GM12878 (cell line): Measurements from ENCODE around the gene TGDS. TPM values are rescaled to one million over a fixed set of nuclear protein-coding genes. Genes with fewer than 3 reads are reported as not detected.

Experiments used
- ATAC-seq: fragments of 200-7000 bp; cut with Tn5 transposase; 3 replicates; pipeline ENCODE4 v1.9.1; 2020; ENCODE audit warnings: mild to moderate bottlenecking, moderate library complexity
- BruUV-seq: library from RNA; stranded (reverse); fragments of 400-500 nt; replicated peaks from 2 replicates; lab custom pipeline; 2021; lab: Mats Ljungman, UMichigan
- CTCF ChIA-PET: fragments of 300-600 bp; sonication (Branson Sonifier 250); formaldehyde crosslinking; extraction: SDS; loops from one replicate; lab custom pipeline; 2021; ENCODE audit warnings: inconsistent platforms; lab: Yijun Ruan, JAX
- POLR2A ChIA-PET: fragments of 350-600 bp; formaldehyde crosslinking; extraction: SDS; loops from one replicate; lab custom pipeline; 2021; ENCODE audit warnings: inconsistent platforms; lab: Charles Lee
- RAD21 ChIA-PET: fragments of 300-600 bp; sonication (Branson Sonifier 250); formaldehyde crosslinking; loops from one replicate; lab custom pipeline; 2023; ENCODE audit warnings: antibody characterized with exemption; ENCODE audit not compliant: unreplicated experiment; lab: Charles Lee
- SMC1A ChIA-PET: fragments of 300-600 bp; sonication (Branson Sonifier 250); formaldehyde crosslinking; loops from one replicate; lab custom pipeline; 2023; ENCODE audit not compliant: unreplicated experiment, uncharacterized antibody; lab: Charles Lee
- DNase-seq: peaks from one replicate; pipeline ENCODE4 v3.0.0-alpha.2; 2011; ENCODE audit warnings: low read depth, low spot score
- FAIRE-seq: peaks from 3 replicates; lab custom pipeline; 2011; peaks lifted over from hg19 to GRCh38; lab: Jason Lieb, UNC
- H2AFZ ChIP-seq: 2 replicates; pipeline ENCODE4 v1.6.0; 2011; ENCODE audit warnings: low read depth, low read length, control low read depth; ENCODE audit not compliant: control insufficient read depth
- H3K27ac ChIP-seq: 2 replicates; pipeline ENCODE4 v1.5.1; 2011; ENCODE audit warnings: control low read depth; ENCODE audit not compliant: control insufficient read depth, insufficient read depth
- H3K27me3 ChIP-seq, 2 experiments: replicated peaks in 1 of 2; 2 replicates each; pipeline versions ENCODE4 v1.6.0 to v1.6.1; 2011; ENCODE audit warnings: low read length in 1 of 2; ENCODE audit not compliant: control insufficient read depth in 2 of 2, insufficient read depth in 2 of 2
- H3K36me3 ChIP-seq, 2 experiments: 2 replicates each; pipeline ENCODE4 v1.5.1; 2011; ENCODE audit warnings: low read length in 1 of 2; ENCODE audit not compliant: control insufficient read depth in 2 of 2, insufficient read depth in 2 of 2
- H3K4me1 ChIP-seq: 2 replicates; pipeline ENCODE4 v1.6.1; 2011; ENCODE audit warnings: mild to moderate bottlenecking, low read length, moderate library complexity, mixed read lengths; ENCODE audit not compliant: control insufficient read depth, insufficient read depth
- H3K4me2 ChIP-seq: 2 replicates; pipeline ENCODE4 v1.6.0; 2011; ENCODE audit warnings: control low read depth; ENCODE audit not compliant: control insufficient read depth, insufficient read depth
- H3K4me3 ChIP-seq: fragments of 200-600 bp; sonication (generic); 2 replicates; pipeline ENCODE4 v1.5.1; 2016
- H3K79me2 ChIP-seq: 2 replicates; pipeline ENCODE4 v1.6.0; 2011; ENCODE audit warnings: low read length; ENCODE audit not compliant: control insufficient read depth, insufficient read depth
- H3K9ac ChIP-seq: 2 replicates; pipeline ENCODE4 v1.8.0; 2011; ENCODE audit warnings: low read length, control low read depth, mixed read lengths; ENCODE audit not compliant: control insufficient read depth, insufficient read depth
- H3K9me3 ChIP-seq: replicated peaks from 3 replicates; pipeline ENCODE4 v1.5.1; 2011; ENCODE audit warnings: mild to moderate bottlenecking, low read length; ENCODE audit not compliant: control insufficient read depth, insufficient read depth
- H4K20me1 ChIP-seq: 2 replicates; pipeline ENCODE4 v1.6.0; 2011; ENCODE audit not compliant: control insufficient read depth, insufficient read depth
- CTCF ChIP-seq, 3 experiments: IDR thresholded peaks in 2 of 3; conservative IDR thresholded peaks in 1 of 3; 2 replicates each; pipeline ENCODE4 v1.5.1; 2011; ENCODE audit warnings: low read depth in 3 of 3, low read length in 3 of 3, mild to moderate bottlenecking in 3 of 3, control low read depth in 2 of 3, moderate library complexity in 2 of 3, inconsistent platforms in 1 of 3, mixed read lengths in 1 of 3; ENCODE audit not compliant: control insufficient read depth in 2 of 3, insufficient read depth in 1 of 3; ENCODE audit errors: extremely low read depth in 1 of 3
- ELK1 ChIP-seq: IDR thresholded peaks from 2 replicates; pipeline ENCODE4 v1.6.1; 2012; ENCODE audit warnings: low read depth, low read length, improper control_type of control experiment
- ETV6 ChIP-seq, 2 experiments: fragments of 450-650 bp in 1 of 2; IDR thresholded peaks in 1 of 2; conservative IDR thresholded peaks in 1 of 2; 2 replicates each; pipeline ENCODE4 v1.6.1; 2014; ENCODE audit warnings: antibody characterized with exemption in 1 of 2, borderline replicate concordance in 1 of 2, low read depth in 1 of 2, mild to moderate bottlenecking in 1 of 2, moderate library complexity in 1 of 2
- FOXM1 ChIP-seq: IDR thresholded peaks from 2 replicates; pipeline ENCODE4 v1.6.1; 2012; ENCODE audit warnings: low read depth, mild to moderate bottlenecking, inconsistent platforms, low read length, moderate library complexity
- MYC ChIP-seq: IDR thresholded peaks from 2 replicates; pipeline ENCODE4 v1.6.1; 2011; ENCODE audit warnings: mild to moderate bottlenecking, low read length, moderate library complexity, inconsistent platforms; ENCODE audit not compliant: insufficient read depth, insufficient replicate concordance, insufficient read length, severe bottlenecking
- NFIC ChIP-seq: IDR thresholded peaks from 2 replicates; pipeline ENCODE4 v1.6.1; 2012; ENCODE audit warnings: low read depth, mild to moderate bottlenecking, inconsistent platforms, low read length, moderate library complexity
- SMAD1 ChIP-seq: fragments of 450-650 bp; IDR thresholded peaks from 2 replicates; pipeline ENCODE4 v1.6.1; 2018; ENCODE audit warnings: mild to moderate bottlenecking, low read depth; ENCODE audit not compliant: partially characterized antibody
- SRF ChIP-seq, 2 experiments: IDR thresholded peaks; 2 replicates each; pipeline ENCODE4 v1.6.1; 2011; ENCODE audit warnings: low read depth in 2 of 2, low read length in 2 of 2, mild to moderate bottlenecking in 1 of 2, moderate library complexity in 1 of 2
- SUPT20H ChIP-seq: IDR thresholded peaks from 2 replicates; pipeline ENCODE4 v1.6.1; 2011; ENCODE audit warnings: low read depth, mild to moderate bottlenecking, low read length, moderate library complexity, borderline replicate concordance; ENCODE audit not compliant: control insufficient read depth
- TARDBP ChIP-seq: IDR thresholded peaks from 2 replicates; pipeline ENCODE4 v1.6.1; 2016; ENCODE audit warnings: borderline replicate concordance
- ZNF592 ChIP-seq: fragments of 450-650 bp; IDR thresholded peaks from 2 replicates; pipeline ENCODE4 v1.6.1; 2017; ENCODE audit warnings: mild to moderate bottlenecking, moderate library complexity
- ZSCAN29 ChIP-seq: fragments of 450-650 bp; IDR thresholded peaks from 2 replicates; pipeline ENCODE4 v1.6.1; 2017; ENCODE audit warnings: mild to moderate bottlenecking, moderate library complexity
- WGBS: methylation state at CpG from one replicate; pipeline ENCODE4 v1.1.6; 2016; ENCODE audit warnings: low lambda C conversion rate; ENCODE audit not compliant: insufficient replicate concordance, insufficient coverage; ENCODE audit errors: missing lambda C conversion rate; 5-methylcytosine and 5-hydroxymethylcytosine counted together
- in situ Hi-C: fragments of 300-500 bp; cut with MboI; formaldehyde crosslinking; loops from 9 replicates; pipeline ENCODE4 v1.14.3; 2018; ENCODE audit warnings: mixed read lengths
- intact Hi-C: fragments of 100-400 bp; cut with micrococcal nuclease; formaldehyde crosslinking; loops from one replicate; pipeline ENCODE4 v1.14.2; 2022; ENCODE audit not compliant: unreplicated experiment
- polyA plus RNA-seq, 11 experiments: library from polyadenylated mRNA; depleted of rRNA in 4 of 11; unstranded in 6 of 11; stranded (reverse) in 5 of 11; fragments of >200 nt; fragmentation: Nextera tagmentation in 4 of 11; fragmentation: Illumina TruSeq in 1 of 11; extraction: Ambion mirVana in 4 of 11; extraction: Trizol in 1 of 11; gene quantifications; 1 replicate in 1 of 11; 2 replicates in 10 of 11; pipeline versions ENCODE4 v1.2.1 to v1.2.3, GENCODE V29; 2011 to 2016; ENCODE audit warnings: inconsistent platforms in 2 of 11, missing spikeins in 2 of 11, low read depth in 1 of 11
- total RNA-seq, 4 experiments: library from RNA; depleted of rRNA in 3 of 4; stranded (reverse); fragments of >200 nt in 3 of 4; fragmentation: Illumina TruSeq in 1 of 4; extraction: Trizol in 1 of 4; gene quantifications; 2 replicates each; pipeline versions ENCODE4 v1.2.1 to v1.2.3, GENCODE V29; 2013 to 2021

Gene TGDS
- total and polyA plus RNA-seq, 10 of the 15 experiments (the other 5 are each of a cell fraction or from before 2014, with no cell fraction given) = 13.1 to 44.3 (median 23.8) TPM

DNA sequence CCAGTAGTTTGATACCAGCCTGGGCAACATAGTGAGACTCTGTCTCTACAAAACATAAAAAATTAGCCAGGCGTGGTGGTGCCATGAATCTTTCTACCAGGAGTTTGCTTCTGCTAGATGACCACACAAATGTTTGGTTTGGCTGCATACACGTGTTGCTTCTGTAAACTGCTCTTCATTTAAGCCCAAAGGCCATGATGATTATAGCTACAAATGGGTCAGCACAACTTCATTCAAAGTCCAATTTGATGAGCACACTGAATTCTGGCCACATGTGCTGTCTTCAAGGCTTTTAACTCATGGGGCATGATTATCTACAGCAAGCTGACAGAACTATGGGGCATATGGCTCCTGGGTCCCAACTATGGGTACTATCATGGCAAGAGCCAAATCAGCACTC, 70.2 kb downstream of the TGDS start (continued):
- TF ChIP-seq ETV6 (conservative IDR thresholded peaks at IDR 0.05 in 1 of 2, IDR thresholded peaks at IDR 0.05 in 1 of 2; ENCODE audit: borderline replicate concordance in 1 of 2, low read depth in 1 of 2) = no peak

- H3K9ac ChIP-seq = no peak overlapping the region
- no peak overlapping the region for H3K4me2 ChIP-seq
- H3K9me3 ChIP-seq = no peaks in the 10 kb centered on the region
- no peak overlapping the region for H2AFZ ChIP-seq
- H3K27ac ChIP-seq = no peak overlapping the region
- no peaks in the 10 kb centered on the region for H3K4me1 ChIP-seq
- FAIRE-seq = no peak
- DNase-seq = no peak
- SMC1A ChIA-PET = no interaction called here
- no peaks in the 10 kb centered on the region; a peak in 2 of 4 replicates for H3K27me3 ChIP-seq
- intact Hi-C loops = no loop called here
- POLR2A ChIA-PET = no interaction called here
- ATAC-seq = no peak
- H3K36me3 ChIP-seq = no peaks in the 10 kb centered on the region
- WGBS = 49% methylated on average over 7 of the region's 7 CpGs
- no peak overlapping the region for H3K4me3 ChIP-seq
- H4K20me1 ChIP-seq = no peaks in the 10 kb centered on the region
- RAD21 ChIA-PET = no interaction called here
- in situ Hi-C loops = no loop called here
- no TSS peak for BruUV-seq
- H3K79me2 ChIP-seq = no peaks in the 10 kb centered on the region
- CTCF ChIA-PET = no interaction called here
- TF ChIP-seq ZSCAN29 (no peak), SMAD1 (no peak), ZNF592 (no peak), NFIC (no peak), MYC (no peak), TARDBP (no peak), FOXM1 (no peak), ELK1 (no peak), SRF (IDR thresholded peaks at IDR 0.05; ENCODE audit: low read depth in 2 of 2, low read length in 2 of 2) (no peak), CTCF (IDR thresholded peaks at IDR 0.05 in 2 of 3, conservative IDR thresholded peaks at IDR 0.05 in 1 of 3; ENCODE audit: control insufficient read depth in 2 of 3, extremely low read depth in 1 of 3, insufficient read depth in 1 of 3, low read depth in 3 of 3, low read length in 3 of 3) (no peak), SUPT20H (no peak)
Observed at GRCh38 chr13:94524407-94524806, 71.5 kb downstream of the TGDS start.
